Stimulated activated CD8-positive, alpha-beta memory T cell treated with anti-CD3 and anti-CD28 coated beads, Interleukin-4, amount 100 ng/mL, for 48 hours (primary cell): ENCODE data around the gene TMEM117.

Experiments used
- DNase-seq: peaks from one replicate; pipeline ENCODE4 v3.0.0-alpha.2; 2020

Gene TMEM117

DNA sequence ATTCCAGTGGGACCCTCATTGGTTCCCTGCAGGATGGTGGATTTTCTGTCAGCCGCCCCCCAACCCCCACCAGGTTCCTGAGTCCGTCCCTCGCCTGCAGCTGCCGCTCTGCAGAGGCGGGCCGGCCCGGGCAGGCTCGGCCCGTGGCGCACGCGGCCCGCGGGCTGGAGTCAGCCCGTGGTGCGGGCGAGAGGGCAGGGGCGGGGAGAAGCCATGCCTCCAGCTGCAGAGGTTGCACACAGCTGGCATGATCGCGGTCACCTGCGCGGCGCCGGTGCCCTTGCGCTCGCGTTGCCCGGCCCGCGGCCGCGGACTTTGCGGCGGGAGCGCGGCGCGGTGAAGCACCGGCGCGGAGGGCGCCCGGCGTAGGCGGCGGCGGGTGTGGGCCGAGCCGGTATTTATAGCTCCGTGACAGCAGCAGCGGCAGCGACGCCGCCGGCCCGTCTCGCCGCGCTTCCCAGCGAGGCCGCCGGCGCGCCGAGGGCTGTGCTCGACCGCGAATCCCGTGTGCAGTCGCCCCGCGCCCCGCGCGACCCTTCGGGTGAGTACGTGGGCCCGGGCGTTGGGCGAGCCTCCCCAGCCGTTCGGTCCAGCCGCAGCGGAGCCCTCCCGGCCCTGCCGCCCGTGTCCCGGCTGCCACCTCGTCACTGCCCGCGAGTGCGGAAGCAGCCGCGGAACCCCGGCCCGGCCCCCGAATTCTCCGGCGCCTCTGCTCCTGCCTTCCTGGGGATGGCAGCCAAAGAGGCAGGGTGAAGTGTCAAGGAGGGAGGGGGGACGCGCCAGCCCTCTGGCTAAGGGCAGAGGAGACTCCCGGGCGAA, at the start of gene TMEM117:
TMEM117 (plus strand) TSS at position 426 of the 819 bp plus-strand sequence.
- DNase-seq, result peak; percentile 72

DNA sequence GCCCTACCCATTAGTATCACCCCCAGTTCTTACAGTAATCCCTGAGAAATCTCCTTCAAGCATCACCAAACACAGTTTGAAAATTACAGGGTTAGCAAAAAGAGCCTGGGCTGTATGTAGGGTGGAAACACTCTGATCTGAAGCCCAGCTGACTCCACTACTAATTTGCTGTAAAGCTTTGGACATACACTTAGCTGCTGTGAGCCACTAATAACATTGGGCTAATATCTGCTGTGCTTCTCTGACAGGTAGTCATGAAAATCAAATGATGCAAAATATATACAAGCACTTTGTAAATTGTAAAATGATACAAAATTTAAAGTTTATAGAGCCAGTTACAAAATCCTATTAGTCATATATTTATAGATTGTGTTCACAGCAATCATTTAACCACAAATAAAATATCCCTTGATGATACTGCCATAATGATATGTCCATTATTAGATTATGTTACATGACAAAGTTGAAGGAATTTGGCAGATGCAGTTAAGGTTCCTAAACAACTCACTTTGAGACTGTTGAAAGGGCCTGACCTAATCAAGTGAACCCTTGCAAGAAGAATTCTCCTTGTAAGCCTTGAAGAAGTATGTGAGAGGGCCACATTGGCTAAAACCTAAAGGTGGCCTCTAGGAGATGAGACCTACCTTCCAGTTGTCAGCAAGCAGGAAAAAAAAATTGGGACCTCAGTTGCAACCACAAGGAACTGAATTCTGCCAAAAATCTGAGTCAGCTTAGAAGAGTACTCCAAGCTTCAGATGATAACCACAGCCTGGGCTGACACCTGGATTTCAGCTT, 48.8 kb upstream of the TMEM117 start:
- DNase-seq, result no peak

DNA sequence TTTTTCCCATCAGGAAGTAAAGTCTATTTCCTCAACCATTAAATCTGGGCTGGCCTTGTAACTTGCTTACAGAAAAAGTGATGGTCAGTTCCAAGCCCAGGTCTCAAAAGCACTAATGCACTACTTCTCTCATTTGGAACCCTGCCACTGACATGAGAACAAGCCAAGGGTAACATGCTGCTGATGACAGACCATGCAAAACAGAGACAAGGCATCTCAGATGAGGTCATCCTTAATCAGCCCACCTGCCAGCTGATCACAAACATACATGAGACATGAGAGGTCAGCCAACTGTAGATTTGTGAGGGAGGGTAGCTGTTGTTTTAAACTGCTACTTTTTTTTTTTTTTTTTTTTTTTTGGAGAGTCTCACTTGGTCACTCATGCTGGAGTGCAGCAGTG, 45.9 kb upstream of the TMEM117 start:
- no peak for DNase-seq

DNA sequence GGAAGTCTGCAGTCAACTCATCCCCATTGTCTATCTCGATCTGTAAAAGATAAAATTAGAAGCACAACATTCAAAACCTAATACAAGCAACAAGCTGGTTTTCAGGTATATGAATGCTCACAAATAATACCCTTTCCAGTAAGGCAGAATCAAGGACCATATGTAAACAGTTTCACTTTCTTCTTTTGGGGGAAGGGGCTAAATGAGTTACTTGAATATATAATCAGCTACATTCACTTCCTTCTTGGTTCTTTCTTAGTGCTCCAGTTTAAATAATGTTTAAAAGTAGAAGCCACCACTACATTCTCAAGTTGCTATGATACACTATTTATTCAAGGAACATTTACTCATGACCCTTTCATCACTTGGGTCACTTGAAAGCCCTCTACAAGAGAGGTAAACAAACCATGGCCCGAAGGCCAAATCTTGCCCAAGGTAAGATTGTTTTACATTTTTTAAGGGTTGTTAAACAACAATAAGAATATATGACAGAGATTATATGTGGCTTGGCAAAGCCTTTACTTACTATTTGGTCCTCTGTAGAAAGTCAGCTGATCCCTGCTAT, 40.1 kb upstream of the TMEM117 start:
- no peak for DNase-seq

DNA sequence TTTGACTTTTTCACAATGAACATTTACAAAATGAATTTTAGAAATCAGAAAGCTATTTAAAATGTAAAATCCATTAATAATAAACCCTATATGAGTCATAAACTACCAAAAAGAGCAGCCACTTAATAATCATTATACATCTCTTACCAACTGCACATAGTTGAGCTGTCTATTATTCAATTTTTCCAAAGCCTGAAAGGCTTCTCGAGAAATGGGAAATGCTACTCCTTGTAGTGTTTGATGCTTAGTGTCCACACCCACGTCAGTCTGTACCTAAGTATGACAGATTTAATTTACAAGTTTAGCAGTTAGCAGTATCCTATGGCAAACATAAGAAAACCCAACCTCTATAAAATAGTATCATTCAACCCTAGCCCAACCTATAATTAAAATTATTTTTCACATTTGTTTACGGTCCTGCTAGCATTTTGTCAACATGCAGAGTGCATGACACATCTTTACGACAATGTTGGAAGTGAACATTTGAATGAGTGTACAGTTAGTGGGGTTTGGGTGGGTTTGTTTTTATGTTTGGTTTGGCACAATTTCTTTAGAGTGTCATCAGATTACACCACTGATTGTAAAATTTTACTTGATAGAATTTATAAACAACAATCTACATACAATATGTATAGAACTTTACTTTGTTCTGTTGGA, 38.2 kb upstream of the TMEM117 start:
- no peak for DNase-seq

DNA sequence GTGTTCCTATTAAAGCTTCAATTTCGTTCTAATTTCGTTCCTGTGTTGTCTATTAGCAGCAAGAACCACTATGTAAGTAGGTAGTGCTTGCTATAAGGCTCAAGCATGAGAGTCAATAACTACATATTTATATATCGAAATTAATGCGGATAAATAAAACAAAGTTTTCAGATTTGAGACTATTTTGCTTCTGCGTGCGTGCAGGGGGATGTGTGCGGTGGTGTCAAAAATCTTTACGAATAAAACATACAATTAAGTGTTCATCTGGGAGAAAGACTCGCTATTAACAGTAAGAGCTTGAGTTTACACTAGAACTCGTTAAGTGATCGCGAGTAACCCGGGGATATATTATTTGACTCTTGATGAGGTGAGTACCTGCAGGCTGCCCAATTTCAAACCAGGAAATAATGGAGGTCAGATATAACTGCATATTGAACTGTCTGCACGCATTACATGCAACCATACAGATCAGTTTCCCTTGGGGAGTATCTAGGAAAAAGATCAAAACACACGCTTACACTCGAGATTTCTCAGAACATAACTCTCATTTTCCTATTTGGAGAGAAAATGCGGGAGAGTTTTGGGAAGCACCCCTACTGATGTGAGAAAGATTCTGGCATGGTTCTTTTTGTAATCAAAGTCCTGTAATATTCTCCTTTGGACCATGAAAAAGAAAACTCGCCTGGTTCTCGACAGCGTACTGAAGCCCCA, 30.6 kb upstream of the TMEM117 start:
- no peak for DNase-seq

DNA sequence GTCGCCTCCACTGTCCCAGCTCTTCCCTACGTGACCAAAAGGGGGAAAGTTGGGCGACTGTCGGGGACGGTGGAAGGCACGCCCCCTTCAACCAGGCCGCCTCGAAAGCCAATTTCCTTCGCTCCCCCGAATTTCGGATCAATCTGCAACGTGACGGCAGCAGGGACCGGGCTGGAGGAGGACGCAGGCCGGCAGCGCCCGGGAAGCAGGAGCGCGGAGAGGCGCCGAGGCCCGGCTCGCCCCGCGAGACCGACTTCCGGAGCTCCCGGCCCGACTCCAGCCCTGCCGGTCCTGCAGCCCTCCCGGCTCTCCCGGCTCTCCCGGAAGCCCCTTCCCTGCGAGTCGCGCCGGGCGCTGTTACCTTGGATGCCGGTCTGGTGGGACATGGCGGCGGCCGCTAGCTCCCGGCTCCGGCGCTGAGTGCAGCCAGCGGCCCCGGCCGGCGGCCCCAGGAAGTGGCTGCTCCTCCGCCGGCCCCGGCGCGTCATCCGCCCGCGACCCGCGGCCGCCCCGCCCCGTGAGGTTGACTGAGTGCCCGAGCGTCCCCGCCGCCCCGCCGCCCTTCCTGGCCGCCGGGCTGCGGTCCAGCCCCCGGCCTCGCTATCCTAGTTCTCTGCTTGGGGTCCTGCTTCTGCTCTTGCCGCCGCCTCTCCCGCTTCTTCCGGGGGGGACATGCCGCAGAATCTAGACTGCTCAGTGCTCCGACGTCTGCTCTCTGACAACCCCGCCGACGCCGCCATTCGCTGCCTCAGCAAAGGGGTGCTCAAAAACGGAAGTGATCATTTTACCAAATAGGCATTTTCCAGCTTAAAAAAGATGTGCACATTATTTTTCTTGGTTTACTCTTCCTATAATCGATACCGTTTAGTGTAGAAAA, 29.8 kb upstream of the TMEM117 start, which contains the start of gene TWF1:
TWF1 (minus strand) TSS at position 458 of the 877 bp plus-strand sequence; CDS start at position 386, 72 bp downstream.
- peak; percentile 92 for DNase-seq

DNA sequence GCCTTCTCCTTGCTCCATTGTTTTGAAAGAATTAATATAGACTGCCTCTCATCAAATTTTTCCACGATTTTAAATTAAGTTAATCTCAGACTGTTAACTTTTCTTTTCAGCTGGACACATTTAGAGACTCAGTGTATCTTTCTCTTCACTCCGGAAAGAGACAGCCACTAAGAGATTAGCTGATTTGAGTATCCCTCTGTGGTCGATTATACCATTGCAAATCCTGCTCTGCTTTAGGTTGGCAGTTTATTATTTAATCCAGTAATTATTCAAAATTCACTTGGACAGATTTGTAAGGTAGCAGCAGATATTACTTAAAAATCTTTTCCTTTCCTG, 29.2 kb upstream of the TMEM117 start:
- DNase-seq, result no peak

DNA sequence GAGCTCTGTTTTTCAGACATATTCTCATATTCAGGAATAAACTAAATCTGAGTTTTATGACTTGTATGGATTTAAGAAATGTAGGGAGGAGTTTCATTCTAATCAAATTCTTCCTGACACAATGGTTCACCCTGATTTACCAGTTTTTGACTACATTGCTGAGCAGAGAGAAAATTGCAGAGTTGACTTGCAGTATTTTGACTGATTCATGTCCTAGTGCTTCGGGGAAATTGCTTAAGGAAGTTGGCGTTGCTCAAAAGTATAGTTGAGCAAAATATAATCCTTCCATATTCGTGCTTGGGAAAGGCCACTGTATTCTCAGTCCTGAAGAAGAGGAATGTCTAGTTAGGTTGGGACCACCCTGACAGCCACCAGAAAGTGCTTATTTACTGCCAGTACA, 28.5 kb upstream of the TMEM117 start:
- DNase-seq, result no peak

DNA sequence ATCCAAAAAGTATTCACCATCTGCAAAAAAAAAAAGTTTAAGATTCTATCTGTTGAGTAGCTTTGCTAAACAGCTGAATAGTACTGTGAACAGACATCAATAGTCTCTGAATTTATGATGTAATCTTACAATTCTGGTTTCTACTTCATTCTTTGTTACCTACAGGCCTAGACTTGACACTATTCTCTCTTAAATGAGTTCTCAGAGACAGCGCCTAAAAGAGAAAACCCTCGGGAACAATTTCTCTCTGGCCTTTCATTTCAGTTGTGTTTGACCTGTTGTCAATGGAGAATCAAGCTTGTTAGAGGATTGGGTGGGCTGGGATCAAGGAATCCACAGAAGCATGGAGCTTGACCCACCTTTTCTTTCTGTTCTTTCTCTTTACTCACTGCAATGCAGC, 23.8 kb upstream of the TMEM117 start:
- no peak for DNase-seq

DNA sequence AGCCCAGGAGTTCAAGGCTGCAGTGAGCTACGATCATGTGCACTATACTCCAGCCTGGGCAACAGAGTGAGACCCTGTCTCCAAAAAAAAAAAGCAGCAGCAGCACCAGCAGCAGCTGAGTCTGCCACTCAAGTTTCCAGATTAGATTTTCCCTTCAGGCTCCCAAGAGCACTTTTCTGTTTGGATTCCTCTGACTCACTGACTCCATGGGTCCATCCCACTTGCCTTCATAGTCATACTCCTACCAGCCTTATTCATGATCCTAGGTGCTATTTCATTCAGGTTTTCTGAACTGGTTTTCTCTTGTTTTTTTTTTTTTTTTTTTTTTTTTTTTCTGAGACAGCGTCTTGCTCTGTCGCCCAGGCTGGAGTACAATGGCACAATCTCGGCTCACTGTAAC, 23.0 kb upstream of the TMEM117 start:
- no peak for DNase-seq

DNA sequence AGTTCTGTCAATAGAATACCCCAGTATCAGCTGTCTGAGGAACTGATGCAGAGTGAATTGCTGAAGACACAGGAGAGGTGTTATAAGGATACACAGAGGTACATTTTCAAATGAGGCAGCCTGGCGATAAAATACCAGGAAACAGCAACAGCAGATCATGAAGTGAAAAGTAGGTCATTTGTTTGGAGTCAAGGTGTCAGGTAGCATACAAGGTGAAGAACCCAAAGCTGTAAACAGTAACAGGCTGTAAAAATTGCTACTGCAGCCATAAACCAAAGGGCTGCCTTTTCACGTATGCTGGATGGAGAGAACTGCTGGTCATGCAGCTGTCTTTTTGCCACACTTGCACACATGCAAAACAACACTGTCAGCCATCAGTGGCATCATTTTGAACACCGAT, 20.5 kb upstream of the TMEM117 start:
- no peak for DNase-seq

DNA sequence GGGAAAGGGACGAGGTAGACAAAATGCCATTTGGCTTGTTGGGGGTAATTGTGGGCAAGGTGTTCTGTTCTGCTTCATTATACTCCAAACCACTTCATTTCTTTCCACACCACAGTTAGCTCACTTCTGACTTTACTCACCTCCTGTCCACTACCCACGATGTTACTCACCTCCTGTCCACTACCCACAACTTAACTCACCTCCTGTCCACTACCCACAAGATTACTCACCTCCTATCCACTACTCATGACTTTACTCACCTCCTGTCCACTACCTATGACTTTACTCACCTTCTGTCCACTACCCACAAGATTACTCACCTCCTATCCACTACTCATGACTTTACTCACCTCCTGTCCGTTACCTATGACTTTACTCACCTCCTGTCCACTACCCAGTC, 19.7 kb upstream of the TMEM117 start:
- no peak for DNase-seq

DNA sequence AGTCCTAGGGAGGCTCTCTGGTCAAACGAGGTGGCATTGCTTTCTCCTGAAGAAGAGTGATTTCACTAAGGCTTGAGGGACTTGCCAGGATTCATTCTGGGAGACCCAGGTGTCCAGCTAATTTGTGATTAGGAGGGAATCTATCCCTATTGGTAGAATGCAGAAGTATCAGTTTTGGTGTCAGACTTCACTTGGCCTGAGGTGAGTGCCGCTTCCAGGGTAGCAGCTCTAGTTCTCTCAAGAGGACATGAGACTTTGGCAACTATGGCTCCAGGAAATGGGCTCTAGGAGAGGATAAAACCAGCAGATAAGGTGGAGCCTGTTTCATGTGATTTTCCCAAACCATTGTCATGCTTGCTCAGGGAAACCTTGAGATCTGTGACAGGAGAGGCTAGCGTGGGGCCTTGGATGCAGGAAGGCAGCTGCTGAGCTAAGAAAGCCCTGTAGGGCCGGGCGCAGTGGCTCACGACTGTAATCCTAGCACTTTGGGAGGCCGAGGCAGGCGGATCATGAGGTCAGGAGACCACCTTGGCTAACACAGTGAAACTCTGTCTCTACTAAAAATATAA, 11.6 kb upstream of the TMEM117 start:
- DNase-seq, result no peak

DNA sequence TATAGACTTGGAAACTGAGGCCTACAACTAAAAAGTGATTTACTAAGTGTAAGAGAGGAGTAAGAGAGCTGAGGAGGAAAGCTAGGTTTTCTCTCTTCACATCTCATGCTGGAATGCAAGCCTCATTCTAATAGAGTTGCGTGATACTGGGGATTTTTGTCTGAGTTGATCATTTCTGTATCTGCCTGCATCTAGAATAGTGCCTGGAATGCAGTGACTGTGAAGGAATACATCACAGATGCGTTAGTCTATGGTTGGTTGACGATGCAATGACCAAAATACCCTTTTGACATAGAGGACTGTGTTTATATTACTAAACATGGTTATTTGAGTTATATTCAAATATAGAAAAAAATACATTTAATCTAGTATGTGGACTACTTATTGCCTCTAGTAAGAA, 9.2 kb upstream of the TMEM117 start:
- DNase-seq, result no peak

DNA sequence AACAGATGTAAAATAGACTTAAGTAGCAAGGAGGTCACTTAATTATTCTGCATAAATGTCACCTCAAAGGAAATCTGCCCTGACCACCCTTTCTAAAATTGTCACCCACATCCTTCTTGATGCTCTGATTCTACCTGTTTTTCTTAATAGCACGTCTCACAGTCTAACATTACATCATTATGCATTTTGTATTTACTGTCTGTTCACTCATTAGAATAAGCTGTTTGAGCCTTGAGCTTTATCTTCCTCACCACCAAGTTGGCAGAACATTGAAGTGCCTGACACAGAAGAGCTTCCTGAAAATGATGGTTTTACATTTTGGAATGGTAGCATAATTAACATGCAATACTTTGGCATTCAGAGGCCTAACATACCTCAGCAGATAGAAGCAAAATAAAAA, 8.8 kb upstream of the TMEM117 start:
- DNase-seq, result no peak

DNA sequence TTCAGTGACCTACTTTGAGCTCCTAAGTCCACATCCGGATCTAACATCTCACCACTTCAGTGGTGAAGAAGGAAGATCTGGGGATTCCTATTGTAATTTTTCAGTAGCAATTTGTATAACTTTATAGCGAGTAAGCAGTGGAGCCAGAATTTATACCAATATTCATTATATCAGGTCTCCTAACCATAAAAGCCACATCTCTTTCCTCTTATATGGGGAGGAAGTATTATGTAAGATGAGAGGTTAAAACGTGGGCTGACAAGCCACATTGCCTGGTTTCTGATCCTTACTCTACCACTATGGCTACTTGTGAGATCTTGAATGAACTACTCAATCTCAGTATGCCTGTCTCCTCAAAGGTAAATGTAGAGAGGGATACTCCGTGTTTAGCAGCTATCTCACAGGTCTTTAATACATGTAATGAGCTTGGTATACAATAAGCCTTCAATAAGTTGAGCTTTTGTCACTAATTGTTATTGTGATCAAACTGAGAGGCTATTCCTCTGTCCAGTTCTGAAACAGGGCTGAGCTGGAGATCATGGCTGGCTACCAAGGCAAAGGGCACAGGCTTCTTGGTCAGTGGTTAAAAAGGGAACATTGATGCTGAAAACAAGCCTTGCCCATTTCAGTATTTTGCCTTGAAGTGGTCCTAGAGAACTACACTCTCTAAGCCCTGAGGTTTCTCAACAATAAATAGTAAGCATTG, 3.3 kb upstream of the TMEM117 start:
- DNase-seq, result no peak

DNA sequence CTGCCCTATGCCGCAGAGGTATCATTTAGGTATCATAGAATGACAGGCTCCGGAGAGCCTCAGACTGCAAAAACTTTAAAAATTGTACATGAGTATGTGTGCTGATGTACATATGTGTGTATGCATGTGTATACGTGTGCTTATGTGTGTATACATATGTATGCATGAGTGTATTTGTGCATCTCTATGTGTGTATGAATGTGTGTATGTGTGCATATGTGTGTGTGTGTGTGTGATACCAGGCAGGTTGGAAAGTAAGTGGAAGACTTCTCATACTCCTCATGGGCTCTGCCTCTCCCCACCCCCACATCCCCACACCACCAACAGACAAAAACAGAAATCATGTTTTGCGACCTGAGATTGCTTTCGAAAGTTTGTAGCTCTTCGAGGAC, 621 bp upstream of the TMEM117 start:
- no peak for DNase-seq

DNA sequence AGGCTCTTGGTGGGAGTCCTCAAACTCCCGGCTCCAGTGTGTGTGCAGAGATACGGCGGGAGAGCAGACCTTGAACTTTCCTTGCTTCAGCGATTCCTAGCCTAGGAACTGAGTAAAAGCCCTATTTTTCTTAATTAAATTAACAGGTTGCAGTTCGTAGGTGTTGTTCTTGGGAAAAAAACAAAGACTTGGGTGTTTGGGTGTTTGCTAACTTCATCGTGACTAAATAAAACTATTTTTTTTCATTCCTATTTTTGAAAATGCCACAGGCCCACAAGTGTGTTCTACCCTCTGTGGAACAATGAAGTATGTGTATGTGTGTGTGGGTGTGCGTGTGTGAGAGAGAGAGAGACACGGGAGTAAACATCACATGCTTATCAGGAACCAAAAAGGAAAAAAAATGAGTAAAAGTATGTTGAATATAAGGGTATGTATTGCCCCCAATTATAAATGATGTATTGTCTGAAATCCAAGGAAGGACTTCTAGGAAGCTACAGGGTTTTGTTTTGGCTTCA, 651 bp downstream of the TMEM117 start:
- no peak for DNase-seq

DNA sequence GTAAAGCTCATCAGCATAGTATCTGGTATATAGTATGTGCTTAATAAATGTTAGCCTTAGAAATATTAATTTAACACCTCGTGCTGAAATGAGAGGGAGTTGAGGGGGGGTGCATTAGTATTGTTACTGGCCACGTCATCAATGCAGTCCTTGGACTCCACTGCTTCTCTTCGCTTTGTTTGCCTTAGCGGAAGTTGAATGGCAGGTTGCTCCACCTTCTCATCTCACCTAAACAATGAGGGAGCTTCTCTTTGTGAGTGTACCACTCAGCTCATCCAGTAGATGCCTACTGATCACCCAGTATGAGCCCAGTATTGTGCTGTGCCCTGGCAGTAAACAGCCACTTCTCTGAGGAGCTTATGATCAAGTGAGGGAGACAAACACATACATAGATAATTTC, 4.5 kb downstream of the TMEM117 start:
- DNase-seq, result no peak

DNA sequence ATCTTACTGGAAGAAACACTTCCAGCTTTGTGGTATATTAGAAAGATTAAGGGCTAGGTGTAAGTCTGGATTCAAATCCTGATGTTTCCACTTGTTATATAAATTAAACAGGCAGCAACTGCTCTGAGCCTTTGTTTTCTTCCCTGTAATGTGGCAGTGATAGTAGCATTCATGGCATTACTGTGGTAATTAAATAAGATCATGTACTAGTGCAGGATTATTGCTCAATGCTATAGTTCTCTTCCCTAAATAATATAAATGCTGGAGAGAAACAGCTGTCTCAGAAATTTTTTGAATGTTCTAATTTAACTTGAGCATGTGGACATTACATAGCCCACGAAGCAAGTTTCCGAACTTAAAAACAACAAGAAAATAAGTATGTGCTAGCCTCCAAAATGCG, 5.4 kb downstream of the TMEM117 start:
- DNase-seq, result no peak
